Frontal cortex (tissue), 4 donors: ENCODE data around the gene GNRH2. TPM values are rescaled to one million over a fixed set of nuclear protein-coding genes. Genes with fewer than 3 reads are reported as not detected.

Source experiments
- DNase-seq, 2 donors: peaks; one replicate each; pipeline ENCODE4 v3.0.0; 2012; ENCODE audit warnings: low spot score in 2 of 2
- FAIRE-seq: peaks from 2 replicates; lab custom pipeline; 2012; peaks lifted over from hg19 to GRCh38; lab: Jason Lieb, UNC
- total RNA-seq: library from RNA; depleted of rRNA; stranded (reverse); fragments of >200 nt; gene quantifications from one replicate; pipeline ENCODE4 v1.2.3, GENCODE V29; 2014
- donor health status: control.
- donor health status: control.
- donor health status: control.

The GNRH2 gene
- total RNA-seq, 1 donor from 2014 or later = not detected

- FAIRE-seq = no peak
- DNase-seq = no peak
These were observed 51.6 kb downstream of the GNRH2 start for GRCh38 chr20:3094848-3095629.

Other genes starting within 250 kb of the GNRH2 start
- gene CPXM1, start 243.0 kb upstream of the GNRH2 start, total RNA-seq = 7.3 TPM
- not detected for gene C20orf141, start 228.6 kb upstream of the GNRH2 start, total RNA-seq
- not detected for gene TMEM239, start 227.3 kb upstream of the GNRH2 start, total RNA-seq
- gene PCED1A, start 203.0 kb upstream of the GNRH2 start, total RNA-seq = 17.9 TPM
- gene VPS16, start 202.9 kb upstream of the GNRH2 start, total RNA-seq = 63.2 TPM
- 135 TPM for gene PTPRA, start 170.1 kb upstream of the GNRH2 start, total RNA-seq
- 36.3 TPM for gene MRPS26, start 2.4 kb downstream of the GNRH2 start, total RNA-seq
- gene OXT, start 28.0 kb downstream of the GNRH2 start, total RNA-seq = not detected
- not detected for gene AVP, start 41.1 kb downstream of the GNRH2 start, total RNA-seq
- 24.9 TPM for gene FASTKD5, start 116.2 kb downstream of the GNRH2 start, total RNA-seq
- 2.0 TPM for gene UBOX5, start 116.2 kb downstream of the GNRH2 start, total RNA-seq
- 13.9 TPM for gene LZTS3, start 129.9 kb downstream of the GNRH2 start, total RNA-seq
- gene DDRGK1, start 161.1 kb downstream of the GNRH2 start, total RNA-seq = 20.8 TPM
- gene ITPA, start 165.9 kb downstream of the GNRH2 start, total RNA-seq = 47.3 TPM
- gene SLC4A11, start 195.6 kb downstream of the GNRH2 start, total RNA-seq = under 0.01 TPM